ENCODE data around the gene RASGRF1.

DNA sequence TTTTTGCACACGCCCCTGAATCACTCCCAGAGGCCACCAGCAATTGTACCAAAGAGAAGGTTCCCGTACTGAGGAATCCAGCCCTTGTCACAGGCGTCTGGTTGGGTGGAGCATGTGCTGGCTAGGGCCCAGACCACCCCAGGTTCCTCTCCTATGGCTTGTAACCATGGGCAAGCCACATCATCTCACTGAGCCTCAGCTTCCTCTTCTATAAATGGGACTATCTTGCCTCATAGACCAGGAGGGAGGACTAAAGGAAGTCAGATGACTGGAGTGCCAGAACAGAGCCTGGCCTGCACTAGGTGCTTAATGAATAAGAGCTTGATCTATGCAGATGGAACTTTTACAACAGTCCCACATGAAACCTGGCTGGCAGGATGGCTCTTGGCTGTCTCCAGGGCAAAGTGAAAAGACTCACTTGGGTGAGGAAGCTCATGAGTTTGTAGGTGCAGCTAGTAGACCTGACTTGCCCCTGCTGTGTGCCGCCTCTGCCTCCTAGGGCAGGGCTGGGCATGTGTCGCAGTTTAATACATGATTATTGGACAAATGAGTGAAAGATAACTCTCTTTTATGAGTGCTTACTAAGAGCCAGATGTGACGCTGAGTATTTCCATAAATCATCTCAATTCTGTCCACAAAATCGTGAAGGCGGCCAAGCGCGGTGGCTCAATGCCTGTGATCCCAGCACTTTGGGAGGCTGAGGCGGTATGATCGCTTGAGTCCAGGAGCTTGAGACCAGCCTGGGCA lies 175.1 kb downstream of the RASGRF1 start:
- no peak for TF ChIP-seq CTCF (IDR thresholded peaks at IDR 0.05)
- TF ChIP-seq EP300 (IDR thresholded peaks at IDR 0.05) = no peak
- no peak for TF ChIP-seq POLR2A (IDR thresholded peaks at IDR 0.05)

Measured in ovary (tissue), 3 donors.